ENCODE measurements around the gene MKKS. TPM values are rescaled to one million over a fixed set of nuclear protein-coding genes. Genes with fewer than 3 reads are reported as not detected.

The MKKS gene
- polyA plus RNA-seq, 1 of the 3 experiments (the other 2 are of a cell fraction) = 10.1 TPM

DNA sequence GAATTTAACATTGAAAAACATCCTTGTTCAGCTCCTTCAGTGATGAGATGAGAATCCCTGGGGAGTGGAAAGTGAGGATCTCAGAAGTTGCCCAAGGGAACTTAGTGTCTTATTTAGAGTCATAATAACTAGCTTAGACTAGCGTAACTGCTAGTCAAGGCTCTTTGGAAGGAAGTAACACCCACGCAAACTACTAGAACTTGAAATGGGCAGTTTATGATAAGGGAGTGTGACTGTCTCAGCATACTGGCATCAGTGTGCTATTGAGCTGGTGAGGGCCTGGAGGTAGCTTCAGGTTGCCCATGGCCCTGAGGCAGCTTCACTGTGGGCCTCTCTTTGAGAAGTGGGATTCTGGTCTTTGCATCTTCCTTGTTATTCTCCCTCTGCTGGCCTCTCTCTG, 41.2 kb upstream of the MKKS start:
- no peaks in the 10 kb centered on the region for H3K27me3 ChIP-seq (ENCODE audit: insufficient read depth)
- no peaks in the 10 kb centered on the region for H4K20me1 ChIP-seq (ENCODE audit: insufficient read depth)
- POLR2A ChIA-PET = no interaction called here
- DNase-seq = no peak
- H3K4me2 ChIP-seq = no peak overlapping the region
- no peaks in the 10 kb centered on the region for H3K9me2 ChIP-seq
- WGBS (ENCODE audit: low lambda C conversion rate) = 90% methylated on average over 2 of the region's 2 CpGs
- no peak overlapping the region for H3K9ac ChIP-seq
- H2AFZ ChIP-seq (ENCODE audit: low read depth) = no peak overlapping the region
- TF ChIP-seq RCOR1 (IDR thresholded peaks at IDR 0.05; ENCODE audit: low read length) (no peak), SIN3A (IDR thresholded peaks at IDR 0.05; ENCODE audit: borderline replicate concordance, low read depth, low read length) (no peak), RAD21 (IDR thresholded peaks at IDR 0.05; ENCODE audit: low read length) (no peak), EZH2phosphoT487 (IDR thresholded peaks at IDR 0.05; ENCODE audit: borderline replicate concordance, low read depth) (no peak), ELF1 (IDR thresholded peaks at IDR 0.05) (no peak), TAF1 (IDR thresholded peaks at IDR 0.05; ENCODE audit: borderline replicate concordance, low read depth, low read length) (no peak), MXI1 (IDR thresholded peaks at IDR 0.05; ENCODE audit: low read depth, low read length) (no peak), TEAD4 (IDR thresholded peaks at IDR 0.05; ENCODE audit: borderline replicate concordance, insufficient read depth) (no peak), NFIC (IDR thresholded peaks at IDR 0.05; ENCODE audit: borderline replicate concordance) (no peak), GABPA (IDR thresholded peaks at IDR 0.05; ENCODE audit: low read depth) (no peak), NRF1 (IDR thresholded peaks at IDR 0.05; ENCODE audit: low read depth, low read length) (no peak), RXRA (IDR thresholded peaks at IDR 0.05; ENCODE audit: borderline replicate concordance, low read depth) (no peak), CHD2 (IDR thresholded peaks at IDR 0.05; ENCODE audit: low read length, partially characterized antibody) (no peak)
- TF ChIP-seq, protein P1, sequence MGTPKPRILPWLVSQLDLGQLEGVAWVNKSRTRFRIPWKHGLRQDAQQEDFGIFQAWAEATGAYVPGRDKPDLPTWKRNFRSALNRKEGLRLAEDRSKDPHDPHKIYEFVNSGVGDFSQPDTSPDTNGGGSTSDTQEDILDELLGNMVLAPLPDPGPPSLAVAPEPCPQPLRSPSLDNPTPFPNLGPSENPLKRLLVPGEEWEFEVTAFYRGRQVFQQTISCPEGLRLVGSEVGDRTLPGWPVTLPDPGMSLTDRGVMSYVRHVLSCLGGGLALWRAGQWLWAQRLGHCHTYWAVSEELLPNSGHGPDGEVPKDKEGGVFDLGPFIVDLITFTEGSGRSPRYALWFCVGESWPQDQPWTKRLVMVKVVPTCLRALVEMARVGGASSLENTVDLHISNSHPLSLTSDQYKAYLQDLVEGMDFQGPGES (IDR thresholded peaks at IDR 0.05; ENCODE audit: low read depth, low read length) = no peak
- TF ChIP-seq, protein P2, sequence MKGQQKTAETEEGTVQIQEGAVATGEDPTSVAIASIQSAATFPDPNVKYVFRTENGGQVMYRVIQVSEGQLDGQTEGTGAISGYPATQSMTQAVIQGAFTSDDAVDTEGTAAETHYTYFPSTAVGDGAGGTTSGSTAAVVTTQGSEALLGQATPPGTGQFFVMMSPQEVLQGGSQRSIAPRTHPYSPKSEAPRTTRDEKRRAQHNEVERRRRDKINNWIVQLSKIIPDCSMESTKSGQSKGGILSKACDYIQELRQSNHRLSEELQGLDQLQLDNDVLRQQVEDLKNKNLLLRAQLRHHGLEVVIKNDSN (IDR thresholded peaks at IDR 0.05; ENCODE audit: borderline replicate concordance, low read depth) = no peak
- TF ChIP-seq, protein P3, sequence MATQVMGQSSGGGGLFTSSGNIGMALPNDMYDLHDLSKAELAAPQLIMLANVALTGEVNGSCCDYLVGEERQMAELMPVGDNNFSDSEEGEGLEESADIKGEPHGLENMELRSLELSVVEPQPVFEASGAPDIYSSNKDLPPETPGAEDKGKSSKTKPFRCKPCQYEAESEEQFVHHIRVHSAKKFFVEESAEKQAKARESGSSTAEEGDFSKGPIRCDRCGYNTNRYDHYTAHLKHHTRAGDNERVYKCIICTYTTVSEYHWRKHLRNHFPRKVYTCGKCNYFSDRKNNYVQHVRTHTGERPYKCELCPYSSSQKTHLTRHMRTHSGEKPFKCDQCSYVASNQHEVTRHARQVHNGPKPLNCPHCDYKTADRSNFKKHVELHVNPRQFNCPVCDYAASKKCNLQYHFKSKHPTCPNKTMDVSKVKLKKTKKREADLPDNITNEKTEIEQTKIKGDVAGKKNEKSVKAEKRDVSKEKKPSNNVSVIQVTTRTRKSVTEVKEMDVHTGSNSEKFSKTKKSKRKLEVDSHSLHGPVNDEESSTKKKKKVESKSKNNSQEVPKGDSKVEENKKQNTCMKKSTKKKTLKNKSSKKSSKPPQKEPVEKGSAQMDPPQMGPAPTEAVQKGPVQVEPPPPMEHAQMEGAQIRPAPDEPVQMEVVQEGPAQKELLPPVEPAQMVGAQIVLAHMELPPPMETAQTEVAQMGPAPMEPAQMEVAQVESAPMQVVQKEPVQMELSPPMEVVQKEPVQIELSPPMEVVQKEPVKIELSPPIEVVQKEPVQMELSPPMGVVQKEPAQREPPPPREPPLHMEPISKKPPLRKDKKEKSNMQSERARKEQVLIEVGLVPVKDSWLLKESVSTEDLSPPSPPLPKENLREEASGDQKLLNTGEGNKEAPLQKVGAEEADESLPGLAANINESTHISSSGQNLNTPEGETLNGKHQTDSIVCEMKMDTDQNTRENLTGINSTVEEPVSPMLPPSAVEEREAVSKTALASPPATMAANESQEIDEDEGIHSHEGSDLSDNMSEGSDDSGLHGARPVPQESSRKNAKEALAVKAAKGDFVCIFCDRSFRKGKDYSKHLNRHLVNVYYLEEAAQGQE (IDR thresholded peaks at IDR 0.05; ENCODE audit: low read depth, low read length) = no peak
- TF ChIP-seq, protein P4, sequence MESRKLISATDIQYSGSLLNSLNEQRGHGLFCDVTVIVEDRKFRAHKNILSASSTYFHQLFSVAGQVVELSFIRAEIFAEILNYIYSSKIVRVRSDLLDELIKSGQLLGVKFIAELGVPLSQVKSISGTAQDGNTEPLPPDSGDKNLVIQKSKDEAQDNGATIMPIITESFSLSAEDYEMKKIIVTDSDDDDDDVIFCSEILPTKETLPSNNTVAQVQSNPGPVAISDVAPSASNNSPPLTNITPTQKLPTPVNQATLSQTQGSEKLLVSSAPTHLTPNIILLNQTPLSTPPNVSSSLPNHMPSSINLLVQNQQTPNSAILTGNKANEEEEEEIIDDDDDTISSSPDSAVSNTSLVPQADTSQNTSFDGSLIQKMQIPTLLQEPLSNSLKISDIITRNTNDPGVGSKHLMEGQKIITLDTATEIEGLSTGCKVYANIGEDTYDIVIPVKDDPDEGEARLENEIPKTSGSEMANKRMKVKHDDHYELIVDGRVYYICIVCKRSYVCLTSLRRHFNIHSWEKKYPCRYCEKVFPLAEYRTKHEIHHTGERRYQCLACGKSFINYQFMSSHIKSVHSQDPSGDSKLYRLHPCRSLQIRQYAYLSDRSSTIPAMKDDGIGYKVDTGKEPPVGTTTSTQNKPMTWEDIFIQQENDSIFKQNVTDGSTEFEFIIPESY (IDR thresholded peaks at IDR 0.05; ENCODE audit: borderline replicate concordance, low read depth) = no peak
- H3K4me1 ChIP-seq (ENCODE audit: control insufficient read depth in 1 of 2, insufficient read depth in 2 of 2, low read depth in 1 of 2, low read length in 1 of 2) = peaks cover 3 to 7% of the 10 kb centered on the region in 2 experiments; a peak in 3 of 4 replicates
- no peak overlapping the region for H3K27ac ChIP-seq (ENCODE audit: low read depth in 2 of 2, low read length in 1 of 2)
- peaks cover 5% of the 10 kb centered on the region; the same call in 1 of the 2 replicates for H3K79me2 ChIP-seq (ENCODE audit: insufficient read depth)
- CTCF ChIA-PET = interaction anchor here (1.2 kb wide), 1 partner anchor 497 kb away, joined by 3 read pairs; no protein-coding TSS in a partner anchor
- H3K9me3 ChIP-seq = no peaks in the 10 kb centered on the region
- no peak overlapping the region for H3K4me3 ChIP-seq (ENCODE audit: low read depth in 2 of 2, low read length in 1 of 2)
- no peaks in the 10 kb centered on the region for H3F3A ChIP-seq (replicated peaks; ENCODE audit: insufficient read depth)
- H3K36me3 ChIP-seq (replicated peaks in 1 of 2; ENCODE audit: control insufficient read depth in 1 of 2, insufficient read depth in 2 of 2, low read length in 1 of 2) = no peaks in the 10 kb centered on the region
